Measurements from ENCODE around the gene MSI1. TPM values are rescaled to one million over a fixed set of nuclear protein-coding genes. Genes with fewer than 3 reads are reported as not detected.

MSI1 gene
- total and polyA plus RNA-seq, 2 donors = 0.54 to 1.5 TPM

DNA sequence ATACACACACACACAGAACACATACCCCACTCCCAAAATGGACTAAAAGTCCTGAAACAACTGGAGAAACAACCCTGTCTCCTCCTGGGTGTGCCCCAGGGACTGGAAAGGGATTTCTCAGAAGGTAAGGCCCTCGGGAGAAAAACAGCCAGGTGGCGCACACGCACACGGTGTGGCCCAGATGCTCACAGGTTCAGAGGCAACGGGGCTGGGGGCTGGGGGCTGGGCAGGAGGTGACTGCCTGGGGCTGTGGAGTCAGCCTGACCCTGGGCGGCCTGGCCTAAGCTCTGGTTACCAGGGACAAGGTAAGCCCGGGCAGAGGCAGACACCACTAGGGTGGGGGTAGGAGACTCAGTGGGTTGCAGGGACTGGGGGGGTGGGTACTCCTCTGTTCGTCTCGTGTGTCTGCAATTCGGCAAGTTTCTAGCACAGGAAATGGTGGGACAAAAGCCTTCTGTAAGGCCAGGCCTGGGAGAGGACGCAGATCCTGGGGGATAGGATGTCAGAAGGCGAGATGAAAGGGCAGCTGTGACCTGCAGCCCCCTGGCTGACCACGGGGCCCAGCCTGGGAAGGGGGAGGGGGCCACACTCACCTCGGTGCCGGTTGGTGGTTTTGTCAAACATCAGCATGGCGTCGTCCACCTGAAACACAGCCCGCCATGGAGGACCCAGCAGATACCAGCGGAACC is 10.4 kb downstream of the MSI1 start:
- Histone ChIP-seq H3K36me3 (ENCODE audit: insufficient read depth) (no peaks in the 10 kb centered on the region), H3K4me3 (ENCODE audit: low read depth, low read length) (no peak overlapping the region), H3K27ac (ENCODE audit: low read depth) (no peak overlapping the region), H3K4me1 (ENCODE audit: insufficient read depth) (no peaks in the 10 kb centered on the region)
- no peak for DNase-seq (ENCODE audit: extremely low spot score)
- 59% methylated on average over 19 of the region's 19 CpGs for WGBS

DNA sequence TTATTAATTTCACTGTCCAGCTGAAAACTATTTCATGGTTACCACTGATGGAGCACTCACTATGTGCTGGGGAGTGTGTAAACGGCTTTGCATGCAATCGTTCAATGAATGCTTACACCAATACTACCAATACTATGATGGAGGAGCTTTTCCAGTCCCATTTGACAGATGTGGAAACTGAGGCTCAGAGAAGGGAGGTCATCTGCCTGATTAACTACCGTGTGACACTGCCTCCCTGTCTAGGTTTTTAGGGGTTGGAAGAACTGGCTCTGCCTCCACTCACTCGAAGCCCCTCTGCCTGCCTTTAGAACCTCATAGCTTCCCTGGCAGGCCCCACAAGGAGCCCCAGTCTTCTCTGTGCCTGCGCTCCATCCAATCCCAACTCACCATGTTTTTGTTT is 11.9 kb downstream of the MSI1 start:
- 88% methylated on average over 5 of the region's 5 CpGs for WGBS
- no peak for DNase-seq (ENCODE audit: extremely low spot score)
- no peak overlapping the region for H3K4me3 ChIP-seq (ENCODE audit: low read depth, low read length)

DNA sequence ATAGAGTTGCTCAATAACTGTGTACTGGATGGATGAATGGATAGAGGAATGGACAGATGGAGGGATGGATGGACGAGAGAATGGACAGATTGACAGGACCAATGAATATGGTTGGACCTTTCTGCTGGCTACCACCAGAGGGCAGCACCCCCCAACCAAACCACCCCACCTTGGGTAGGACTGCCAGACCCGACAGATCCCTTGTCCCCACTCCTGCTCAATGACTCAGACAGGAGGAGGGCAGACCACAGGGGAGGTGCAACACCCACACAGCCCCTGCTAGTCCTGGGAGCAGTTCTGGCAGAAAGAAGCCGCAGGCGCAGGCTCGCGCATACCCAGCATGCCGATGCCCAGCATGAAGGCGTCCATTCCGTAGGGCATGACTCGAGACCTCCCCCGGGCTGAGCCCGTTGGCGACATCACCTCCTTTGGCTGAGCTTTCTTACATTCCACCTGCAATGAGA is 12.4 kb downstream of the MSI1 start:
- WGBS = 59% methylated on average over 13 of the region's 13 CpGs
- no peak overlapping the region for H3K4me3 ChIP-seq (ENCODE audit: low read depth, low read length)
- peak; percentile 48 for DNase-seq (ENCODE audit: extremely low spot score)

More for the DNA sequence above, 11.9 kb downstream of the MSI1 start:
- no peaks in the 10 kb centered on the region for H3K36me3 ChIP-seq (ENCODE audit: insufficient read depth)
- H3K27ac ChIP-seq (ENCODE audit: low read depth) = no peak overlapping the region
- no peaks in the 10 kb centered on the region for H3K4me1 ChIP-seq (ENCODE audit: insufficient read depth)

DNA sequence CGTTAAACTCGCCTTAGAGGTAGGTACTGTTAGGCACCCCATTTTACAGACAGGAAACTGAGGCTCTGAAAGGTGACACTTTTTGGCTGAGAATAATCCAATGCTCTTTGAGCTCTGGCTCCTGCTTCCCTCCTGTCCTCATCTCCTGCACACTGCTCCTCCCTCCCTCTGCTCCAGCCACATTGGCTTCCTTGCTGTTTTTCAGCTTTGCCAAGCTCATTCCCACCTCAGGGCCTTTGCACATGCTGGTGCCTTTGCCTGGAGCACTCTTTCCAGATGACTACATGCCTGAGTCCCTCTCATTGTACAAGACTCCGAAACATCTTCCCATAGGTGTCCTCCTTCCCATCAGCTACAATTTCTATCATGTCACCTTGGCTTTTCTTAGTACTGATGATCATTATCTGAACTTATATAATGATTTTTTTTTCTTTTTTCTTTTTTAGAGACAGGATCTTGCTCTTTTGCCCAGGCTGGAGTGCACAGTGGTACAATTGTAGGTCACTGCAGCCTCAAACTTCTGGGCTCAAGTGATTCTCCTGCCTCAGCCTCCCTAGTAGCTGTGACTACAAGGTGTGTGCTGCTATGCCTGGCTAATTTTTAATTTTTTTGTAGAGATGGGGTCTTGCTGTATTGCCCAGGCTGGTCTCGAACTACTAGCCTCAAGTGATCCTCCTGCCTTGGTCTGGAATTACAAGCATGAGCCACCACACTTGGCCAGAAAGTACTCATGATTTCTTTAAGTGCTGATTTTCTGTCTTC is 15.2 kb downstream of the MSI1 start:
- no peak overlapping the region for H3K27ac ChIP-seq (ENCODE audit: low read depth)
- DNase-seq (ENCODE audit: extremely low spot score) = no peak
- whole genome bisulfite sequencing = 95% methylated on average over 4 of the region's 4 CpGs
- H3K36me3 ChIP-seq (ENCODE audit: insufficient read depth) = no peaks in the 10 kb centered on the region
- no peak overlapping the region for H3K4me3 ChIP-seq (ENCODE audit: low read depth, low read length)
- H3K4me1 ChIP-seq (ENCODE audit: insufficient read depth) = no peaks in the 10 kb centered on the region

More for the DNA sequence above, 12.4 kb downstream of the MSI1 start:
- H3K36me3 ChIP-seq (ENCODE audit: insufficient read depth) = no peaks in the 10 kb centered on the region
- H3K4me1 ChIP-seq (ENCODE audit: insufficient read depth) = no peaks in the 10 kb centered on the region
- H3K27ac ChIP-seq (ENCODE audit: low read depth) = no peak overlapping the region

DNA sequence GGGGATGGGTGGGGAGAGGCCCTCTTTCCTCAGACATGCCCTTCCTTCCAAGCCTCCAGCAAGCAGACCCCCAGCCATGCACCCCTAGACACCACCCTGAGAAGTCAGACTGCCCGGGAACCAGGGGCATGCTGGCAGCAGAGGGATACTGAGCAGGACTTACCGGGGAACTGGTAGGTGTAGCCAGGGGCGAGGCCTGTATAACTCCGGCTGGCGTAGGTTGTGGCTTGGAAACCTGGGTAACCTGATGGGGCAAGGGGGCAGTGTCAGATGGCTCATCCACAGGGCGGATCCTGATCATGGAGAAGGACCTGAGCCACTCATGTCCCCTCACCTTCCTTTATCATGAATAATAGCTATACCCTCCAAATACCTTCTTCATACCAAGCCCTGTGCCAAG is 15.8 kb downstream of the MSI1 start:
- Histone ChIP-seq H3K36me3 (ENCODE audit: insufficient read depth) (no peaks in the 10 kb centered on the region), H3K4me1 (ENCODE audit: insufficient read depth) (no peaks in the 10 kb centered on the region)
- 98% methylated on average over 6 of the region's 6 CpGs for WGBS

DNA sequence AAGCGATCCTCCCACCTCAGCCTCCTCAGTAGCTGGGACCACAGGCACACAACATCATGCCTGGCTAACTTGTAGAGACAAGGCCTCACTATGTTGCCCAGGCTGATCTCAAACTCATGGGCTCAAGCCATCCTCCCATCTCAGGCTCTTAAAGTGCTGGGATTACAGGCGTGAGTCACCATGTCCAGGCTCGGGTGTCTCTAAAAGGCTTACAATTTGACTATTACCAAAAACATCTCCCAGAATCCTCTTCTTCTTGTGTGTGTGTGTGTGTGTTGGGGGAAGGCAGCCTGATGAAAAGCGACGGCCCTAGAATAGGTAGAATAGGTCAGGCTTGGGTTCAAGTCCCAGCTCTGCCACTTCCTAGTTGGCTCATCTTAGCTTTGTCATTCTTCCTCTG is 16.8 kb downstream of the MSI1 start:
- H3K36me3 ChIP-seq (ENCODE audit: insufficient read depth) = no peaks in the 10 kb centered on the region
- H3K4me3 ChIP-seq (ENCODE audit: low read depth, low read length) = no peak overlapping the region
- H3K4me1 ChIP-seq (ENCODE audit: insufficient read depth) = no peaks in the 10 kb centered on the region
- H3K27ac ChIP-seq (ENCODE audit: low read depth) = no peak overlapping the region
- no peak for DNase-seq (ENCODE audit: extremely low spot score)
- 81% methylated on average over 5 of the region's 5 CpGs for WGBS

More for the DNA sequence above, 15.8 kb downstream of the MSI1 start:
- Histone ChIP-seq H3K27ac (ENCODE audit: low read depth) (no peak overlapping the region), H3K4me3 (ENCODE audit: low read depth, low read length) (no peak overlapping the region)
- DNase-seq (ENCODE audit: extremely low spot score) = no peak

DNA sequence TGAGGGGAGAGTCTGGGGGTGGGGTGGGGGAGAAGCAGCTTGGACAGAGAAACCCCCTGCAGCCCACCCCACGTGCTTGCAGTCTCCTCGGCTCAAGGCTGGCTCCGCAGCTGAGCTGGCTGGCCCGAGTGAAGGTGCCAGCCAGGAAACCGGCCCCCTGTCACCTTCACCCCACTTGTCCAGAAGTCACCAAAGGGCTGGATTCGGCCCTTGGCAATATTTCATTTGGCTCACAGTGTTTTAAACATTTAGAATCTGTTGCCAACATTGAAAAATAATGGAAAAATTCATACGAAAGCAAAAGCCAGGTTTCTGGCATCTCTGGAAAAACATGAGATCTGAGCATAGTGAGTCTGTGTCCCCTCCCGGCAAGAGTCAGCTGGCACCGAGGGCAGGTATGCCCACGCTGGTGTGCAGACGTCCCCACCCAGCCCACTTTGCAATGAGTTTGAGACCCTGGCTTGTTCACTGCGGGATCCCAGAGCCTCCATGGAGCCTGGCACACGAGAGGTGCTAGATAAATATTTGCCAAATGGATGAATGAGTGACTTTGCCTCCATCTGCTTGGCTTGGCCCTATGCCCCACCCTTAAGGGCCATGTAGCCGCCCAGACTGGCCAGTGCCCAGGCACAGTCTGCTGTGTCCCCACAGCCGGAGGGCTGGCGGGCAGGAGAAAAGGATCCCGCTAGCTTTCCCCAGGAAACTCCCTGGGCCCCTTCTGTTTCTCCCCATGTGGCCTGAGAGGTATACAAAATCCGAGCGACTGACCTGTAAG is 18.2 kb downstream of the MSI1 start:
- no peak for DNase-seq (ENCODE audit: extremely low spot score)

DNA sequence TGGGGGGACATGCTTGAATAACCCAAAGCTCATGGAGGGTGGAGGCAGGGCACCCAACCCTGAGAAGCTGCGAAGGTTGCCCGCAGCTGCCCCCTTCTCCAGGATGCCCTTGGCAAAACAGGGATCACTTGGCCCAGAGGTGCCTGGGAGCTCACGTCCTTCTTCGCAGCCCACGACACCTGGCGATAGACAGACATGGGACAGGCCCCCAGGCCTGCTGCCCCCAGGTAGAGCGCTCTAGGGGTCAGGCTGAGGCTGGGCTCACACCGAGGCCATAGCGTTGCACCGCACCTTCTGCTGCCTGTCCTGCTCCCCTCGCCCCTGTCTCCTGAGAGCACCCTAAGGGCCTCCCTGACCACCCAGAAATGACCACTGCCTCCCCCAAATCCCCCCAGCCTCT is 21.2 kb downstream of the MSI1 start:
- 97% methylated on average over 11 of the region's 11 CpGs for WGBS
- DNase-seq (ENCODE audit: extremely low spot score) = no peak
- Histone ChIP-seq H3K4me1 (ENCODE audit: insufficient read depth) (no peaks in the 10 kb centered on the region), H3K27ac (ENCODE audit: low read depth) (no peak overlapping the region), H3K36me3 (ENCODE audit: insufficient read depth) (no peaks in the 10 kb centered on the region), H3K4me3 (ENCODE audit: low read depth, low read length) (no peak overlapping the region)

More for the DNA sequence above, 18.2 kb downstream of the MSI1 start:
- no peak overlapping the region for H3K4me3 ChIP-seq (ENCODE audit: low read depth, low read length)
- 80% methylated on average over 19 of the region's 19 CpGs for WGBS
- no peaks in the 10 kb centered on the region for H3K36me3 ChIP-seq (ENCODE audit: insufficient read depth)
- H3K4me1 ChIP-seq (ENCODE audit: insufficient read depth) = no peaks in the 10 kb centered on the region
- H3K27ac ChIP-seq (ENCODE audit: low read depth) = no peak overlapping the region

DNA sequence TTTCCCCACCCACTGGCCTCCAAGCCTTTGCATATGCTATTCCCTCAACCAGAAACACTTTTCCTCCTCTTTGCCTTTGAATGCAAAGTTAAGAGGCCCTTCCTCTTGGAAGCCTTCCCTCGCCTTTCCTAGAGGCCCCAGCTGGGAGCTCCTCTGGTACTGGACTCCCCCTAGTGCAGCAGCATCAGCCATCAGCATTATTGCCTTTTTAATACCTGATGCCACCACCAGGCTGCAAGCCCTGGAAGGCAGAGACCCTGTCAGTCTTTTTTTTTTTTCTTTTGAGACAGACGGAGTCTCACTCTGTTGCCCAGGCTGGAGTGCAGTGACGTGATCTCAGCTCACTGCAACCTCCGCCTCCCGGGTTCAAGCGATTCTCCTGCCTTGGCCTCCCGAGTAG is 22.3 kb downstream of the MSI1 start:
- DNase-seq (ENCODE audit: extremely low spot score) = no peak
- H3K36me3 ChIP-seq (ENCODE audit: insufficient read depth) = no peaks in the 10 kb centered on the region
- H3K27ac ChIP-seq (ENCODE audit: low read depth) = no peak overlapping the region
- H3K4me3 ChIP-seq (ENCODE audit: low read depth, low read length) = no peak overlapping the region
- no peaks in the 10 kb centered on the region for H3K4me1 ChIP-seq (ENCODE audit: insufficient read depth)
- WGBS = 93% methylated on average over 7 of the region's 7 CpGs

DNA sequence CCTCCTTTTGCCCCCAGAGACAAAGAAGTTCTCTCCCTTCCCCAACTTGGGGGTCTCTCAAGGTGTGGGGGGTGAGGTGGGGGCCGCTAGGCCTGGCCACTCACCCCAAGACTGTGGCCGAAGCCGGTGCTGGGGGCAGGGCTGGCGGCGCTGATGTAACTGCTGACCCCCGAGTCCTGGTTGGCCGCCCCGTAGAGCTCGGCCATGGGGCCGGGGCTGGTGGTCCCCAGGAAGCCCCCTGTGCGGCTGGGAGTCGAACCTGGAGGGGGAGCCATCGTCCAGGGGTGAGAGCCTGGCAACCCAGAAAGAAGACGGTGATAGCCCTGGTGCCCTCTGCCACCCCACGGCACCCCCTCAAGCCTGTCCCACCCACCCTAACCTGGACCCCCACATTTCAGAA is 22.9 kb downstream of the MSI1 start:
- Histone ChIP-seq H3K27ac (ENCODE audit: low read depth) (no peak overlapping the region), H3K4me3 (ENCODE audit: low read depth, low read length) (no peak overlapping the region), H3K4me1 (ENCODE audit: insufficient read depth) (no peaks in the 10 kb centered on the region), H3K36me3 (ENCODE audit: insufficient read depth) (no peaks in the 10 kb centered on the region)
- WGBS = 92% methylated on average over 15 of the region's 15 CpGs
- DNase-seq (ENCODE audit: extremely low spot score) = no peak

DNA sequence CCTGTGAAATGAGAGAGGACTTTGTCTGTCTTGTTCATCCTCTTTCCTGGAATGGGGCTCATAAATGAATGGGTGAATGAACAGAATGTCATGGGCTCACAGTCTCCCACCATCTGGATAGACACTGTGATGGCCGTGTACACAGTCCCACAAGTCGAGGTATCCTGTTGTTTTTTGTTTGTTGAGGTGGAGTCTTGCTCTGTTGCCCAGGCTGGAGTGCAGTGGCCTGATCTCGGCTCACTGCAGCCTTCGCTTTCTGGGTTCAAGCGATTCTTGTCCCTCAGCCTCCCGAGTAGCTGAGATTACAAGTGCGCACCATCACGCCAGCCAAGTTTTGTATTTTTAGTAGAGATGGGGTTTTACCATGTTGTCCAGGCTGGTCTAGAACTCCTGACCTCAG is 25.3 kb downstream of the MSI1 start:
- no peaks in the 10 kb centered on the region for H3K4me1 ChIP-seq (ENCODE audit: insufficient read depth)
- DNase-seq (ENCODE audit: extremely low spot score) = no peak
- H3K4me3 ChIP-seq (ENCODE audit: low read depth, low read length) = no peak overlapping the region
- H3K27ac ChIP-seq (ENCODE audit: low read depth) = no peak overlapping the region
- H3K36me3 ChIP-seq (ENCODE audit: insufficient read depth) = no peaks in the 10 kb centered on the region
- 92% methylated on average over 8 of the region's 8 CpGs for WGBS

DNA sequence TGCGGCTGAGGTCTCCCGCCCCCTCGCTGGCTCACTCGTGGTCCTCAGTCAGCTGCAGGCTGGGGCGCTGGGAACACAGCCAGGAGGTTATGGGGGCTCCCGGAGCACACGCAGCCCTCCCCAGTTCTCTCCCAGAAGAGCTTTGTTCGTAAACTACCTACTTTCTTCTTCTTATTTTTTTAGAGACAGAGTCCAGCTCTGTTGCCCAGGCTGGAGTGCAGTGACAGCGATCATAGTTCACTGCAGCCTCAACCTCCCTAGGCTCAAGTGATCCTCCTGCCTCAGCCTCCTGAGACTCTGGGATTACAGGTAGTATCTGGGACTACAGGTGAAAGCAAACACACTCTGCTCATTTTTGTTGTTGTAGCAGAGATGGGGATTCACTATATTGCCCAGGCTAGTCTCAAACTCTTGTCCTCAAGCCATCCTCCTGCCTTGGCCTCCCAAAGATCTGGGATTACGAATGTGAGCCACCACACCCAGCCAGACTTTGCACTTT is 25.9 kb downstream of the MSI1 start:
- Histone ChIP-seq H3K36me3 (ENCODE audit: insufficient read depth) (no peaks in the 10 kb centered on the region), H3K4me3 (ENCODE audit: low read depth, low read length) (no peak overlapping the region), H3K4me1 (ENCODE audit: insufficient read depth) (no peaks in the 10 kb centered on the region), H3K27ac (ENCODE audit: low read depth) (no peak overlapping the region)
- DNase-seq (ENCODE audit: extremely low spot score) = no peak
- whole genome bisulfite sequencing = 62% methylated on average over 10 of the region's 10 CpGs

DNA sequence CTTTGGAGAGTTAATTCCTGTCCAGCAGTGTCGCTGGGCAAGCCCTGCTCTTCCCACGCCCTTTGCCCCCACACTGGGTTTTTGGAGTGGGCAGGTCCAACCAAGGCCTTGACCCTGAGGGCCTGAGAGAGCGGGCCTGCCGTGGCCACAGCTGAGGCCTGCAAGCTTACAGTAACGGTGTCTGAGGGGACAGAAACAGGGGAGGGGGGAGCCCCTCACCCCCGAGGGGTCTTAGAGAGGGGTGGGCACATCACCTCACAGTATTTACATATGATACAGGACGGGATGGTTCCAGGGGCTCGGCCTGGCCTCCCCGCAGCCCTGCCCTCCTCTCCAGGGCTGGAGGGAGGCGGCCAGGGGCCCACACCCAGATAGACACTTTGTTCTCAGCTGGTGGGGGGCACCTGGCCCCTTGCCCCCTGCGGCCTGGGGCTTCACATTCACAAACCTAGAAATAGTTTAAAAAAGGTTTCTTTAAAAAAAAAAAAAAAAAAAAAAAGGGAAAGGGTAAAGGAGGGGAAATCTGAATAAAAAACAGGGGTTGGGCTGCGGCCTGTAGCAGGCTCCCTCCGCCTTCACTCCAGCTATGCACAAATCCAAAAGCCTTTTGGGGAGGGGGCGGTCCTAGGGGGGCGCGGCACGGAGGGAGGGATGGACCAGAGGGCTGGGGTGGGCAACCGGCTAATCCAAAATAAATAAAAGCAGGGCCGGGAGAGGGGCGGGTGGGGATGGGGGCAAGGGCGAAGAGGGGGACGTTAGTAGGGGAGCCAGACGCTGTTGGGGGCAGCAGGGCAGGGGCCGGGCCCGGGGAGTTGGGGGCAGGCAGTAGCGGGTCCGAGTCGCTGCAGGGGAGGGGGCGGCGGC is 26.6 kb downstream of the MSI1 start:
- no peak overlapping the region for H3K4me3 ChIP-seq (ENCODE audit: low read depth, low read length)
- no peak overlapping the region for H3K27ac ChIP-seq (ENCODE audit: low read depth)
- no peak for DNase-seq (ENCODE audit: extremely low spot score)
- no peaks in the 10 kb centered on the region for H3K36me3 ChIP-seq (ENCODE audit: insufficient read depth)
- WGBS = 55% methylated on average over 30 of the region's 30 CpGs
- H3K4me1 ChIP-seq (ENCODE audit: insufficient read depth) = no peaks in the 10 kb centered on the region
